ENCODE measurements around the gene PHEX.

Gene PHEX

GRCh38 chrX:22246620-22247019, 214.5 kb downstream of the PHEX start:
- Histone ChIP-seq H3K4me3 (replicated peaks; ENCODE audit: low read depth, low read length) (no peak overlapping the region), H3K36me3 (ENCODE audit: control insufficient read depth, insufficient read depth, low read length) (no peaks in the 10 kb centered on the region), H3K27me3 (replicated peaks; ENCODE audit: control insufficient read depth, insufficient read depth, low read length) (no peaks in the 10 kb centered on the region)
- DNase-seq (ENCODE audit: extremely low read depth, insufficient read length): no peak
- no peak for TF ChIP-seq CTCF (IDR thresholded peaks at IDR 0.05; ENCODE audit: insufficient read depth, low read length, poor library complexity, severe bottlenecking)

GRCh38 chrX:22247169-22247568, 215.0 kb downstream of the PHEX start:
- Histone ChIP-seq H3K4me3 (replicated peaks; ENCODE audit: low read depth, low read length) (no peak overlapping the region), H3K27me3 (replicated peaks; ENCODE audit: control insufficient read depth, insufficient read depth, low read length) (no peaks in the 10 kb centered on the region), H3K36me3 (ENCODE audit: control insufficient read depth, insufficient read depth, low read length) (no peaks in the 10 kb centered on the region)
- TF ChIP-seq CTCF (IDR thresholded peaks at IDR 0.05; ENCODE audit: insufficient read depth, low read length, poor library complexity, severe bottlenecking): no peak
- no peak for DNase-seq (ENCODE audit: extremely low read depth, insufficient read length)

- no peaks in the 10 kb centered on the region for H3K36me3 ChIP-seq (ENCODE audit: control insufficient read depth, insufficient read depth, low read length)
- no peak overlapping the region for H3K4me3 ChIP-seq (replicated peaks; ENCODE audit: low read depth, low read length)
- TF ChIP-seq CTCF (IDR thresholded peaks at IDR 0.05; ENCODE audit: insufficient read depth, low read length, poor library complexity, severe bottlenecking): no peak
Measured at GRCh38 chrX:22248401-22248800, 216.3 kb downstream of the PHEX start.

GRCh38 chrX:22249371-22249770, 217.2 kb downstream of the PHEX start:
- Histone ChIP-seq H3K36me3 (ENCODE audit: control insufficient read depth, insufficient read depth, low read length) (no peaks in the 10 kb centered on the region), H3K27me3 (replicated peaks; ENCODE audit: control insufficient read depth, insufficient read depth, low read length) (no peaks in the 10 kb centered on the region), H3K4me3 (replicated peaks; ENCODE audit: low read depth, low read length) (no peak overlapping the region)
- no peak for TF ChIP-seq CTCF (IDR thresholded peaks at IDR 0.05; ENCODE audit: insufficient read depth, low read length, poor library complexity, severe bottlenecking)
- no peak for DNase-seq (ENCODE audit: extremely low read depth, insufficient read length)

More at GRCh38 chrX:22248401-22248800, 216.3 kb downstream of the PHEX start:
- H3K27me3 ChIP-seq (replicated peaks; ENCODE audit: control insufficient read depth, insufficient read depth, low read length): no peaks in the 10 kb centered on the region
- no peak for DNase-seq (ENCODE audit: extremely low read depth, insufficient read length)

- no peak for DNase-seq (ENCODE audit: extremely low read depth, insufficient read length)
- TF ChIP-seq CTCF (IDR thresholded peaks at IDR 0.05; ENCODE audit: insufficient read depth, low read length, poor library complexity, severe bottlenecking): no peak
- Histone ChIP-seq H3K36me3 (ENCODE audit: control insufficient read depth, insufficient read depth, low read length) (no peaks in the 10 kb centered on the region), H3K4me3 (replicated peaks; ENCODE audit: low read depth, low read length) (no peak overlapping the region), H3K27me3 (replicated peaks; ENCODE audit: control insufficient read depth, insufficient read depth, low read length) (no peaks in the 10 kb centered on the region)
Measured at GRCh38 chrX:22268706-22269105, 236.6 kb downstream of the PHEX start.

GRCh38 chrX:22272613-22273012, 240.5 kb downstream of the PHEX start, which contains the start of gene CBLL2:
Gene CBLL2, plus strand, starts transcription at chrX:22272913. Its CDS starts 79 bp downstream, at chrX:22272992.
- Histone ChIP-seq H3K36me3 (ENCODE audit: control insufficient read depth, insufficient read depth, low read length) (no peaks in the 10 kb centered on the region), H3K27me3 (replicated peaks; ENCODE audit: control insufficient read depth, insufficient read depth, low read length) (no peaks in the 10 kb centered on the region), H3K4me3 (replicated peaks; ENCODE audit: low read depth, low read length) (no peak within 1 kb of the TSS)
- DNase-seq (ENCODE audit: extremely low read depth, insufficient read length): no peak
- TF ChIP-seq CTCF (IDR thresholded peaks at IDR 0.05; ENCODE audit: insufficient read depth, low read length, poor library complexity, severe bottlenecking): no peak
